GM20000 (cell line): ENCODE measurements around the gene MAGI1.
"Not testable (repeated sequence)": the region's sequence is repeated elsewhere in the genome, so short reads cannot be mapped to it uniquely, and the experiment has no call there.

Experiments used
- DNase-seq: peaks from one replicate; pipeline ENCODE4 v3.0.0; 2012; ENCODE audit warnings: low spot score
- CTCF ChIP-seq: IDR thresholded peaks from 2 replicates; pipeline ENCODE4 v1.5.1; 2012; ENCODE audit warnings: mild to moderate bottlenecking, control low read depth; ENCODE audit errors: extremely low read depth, missing control alignments

The MAGI1 gene

GRCh38 chr3:65873028-65873427, 165.7 kb downstream of the MAGI1 start:
- DNase-seq: no peak
- TF ChIP-seq CTCF: no peak

GRCh38 chr3:65871305-65872141, 167.2 kb downstream of the MAGI1 start:
- no peak for DNase-seq
- TF ChIP-seq CTCF: no peak

GRCh38 chr3:65869798-65870197, 168.9 kb downstream of the MAGI1 start:
- TF ChIP-seq CTCF: no peak
- DNase-seq: no peak

- TF ChIP-seq CTCF: no peak
- no peak for DNase-seq
Measured at GRCh38 chr3:65867463-65868210, 171.1 kb downstream of the MAGI1 start.

- no peak for TF ChIP-seq CTCF
- DNase-seq: no peak
Measured at GRCh38 chr3:65864357-65864904, 174.3 kb downstream of the MAGI1 start.

GRCh38 chr3:65861718-65862117, 177.0 kb downstream of the MAGI1 start:
- TF ChIP-seq CTCF: no peak

GRCh38 chr3:65859612-65860011, 179.1 kb downstream of the MAGI1 start:
- DNase-seq: not testable (repeated sequence)

More at GRCh38 chr3:65861718-65862117, 177.0 kb downstream of the MAGI1 start:
- no peak for DNase-seq
